ENCODE data around the gene RXFP1. TPM values are rescaled to one million over a fixed set of nuclear protein-coding genes. Genes with fewer than 3 reads are reported as not detected.

RXFP1 gene
- total RNA-seq, 2 donors from 2014 or later, result 0.32 to 0.74 TPM

DNA sequence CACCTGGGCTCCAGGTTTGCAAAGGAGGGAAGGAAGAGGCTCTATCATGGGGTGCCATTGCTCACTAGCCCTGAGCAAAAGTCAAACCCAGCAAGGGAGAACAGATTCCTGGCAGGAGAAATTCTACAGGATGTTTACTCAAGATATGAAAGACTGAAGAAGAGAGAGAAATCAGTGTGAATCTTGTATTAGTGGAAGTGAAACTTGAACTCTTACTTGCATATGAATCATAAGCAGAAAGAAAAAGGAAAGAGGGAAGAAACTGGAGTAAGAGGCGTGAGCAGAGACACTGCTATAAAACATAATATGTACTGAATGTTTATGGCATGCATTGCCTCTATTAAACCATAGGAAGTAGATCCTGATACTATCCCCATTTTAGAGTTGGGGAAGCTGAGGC lies 89.1 kb downstream of the RXFP1 start:
- Histone ChIP-seq H3K36me3 (no peaks in the 10 kb centered on the region), H3K4me3 (no peak overlapping the region), H3K27me3 (replicated peaks; ENCODE audit: insufficient read depth) (no peaks in the 10 kb centered on the region), H3K9me3 (no peaks in the 10 kb centered on the region), H3K27ac (no peak overlapping the region), H3K4me1 (replicated peaks) (no peaks in the 10 kb centered on the region)
- intact Hi-C loops (cut with DNase I), result no loop called here
- TF ChIP-seq POLR2A (IDR thresholded peaks at IDR 0.05), result no peak
- TF ChIP-seq, protein P1, sequence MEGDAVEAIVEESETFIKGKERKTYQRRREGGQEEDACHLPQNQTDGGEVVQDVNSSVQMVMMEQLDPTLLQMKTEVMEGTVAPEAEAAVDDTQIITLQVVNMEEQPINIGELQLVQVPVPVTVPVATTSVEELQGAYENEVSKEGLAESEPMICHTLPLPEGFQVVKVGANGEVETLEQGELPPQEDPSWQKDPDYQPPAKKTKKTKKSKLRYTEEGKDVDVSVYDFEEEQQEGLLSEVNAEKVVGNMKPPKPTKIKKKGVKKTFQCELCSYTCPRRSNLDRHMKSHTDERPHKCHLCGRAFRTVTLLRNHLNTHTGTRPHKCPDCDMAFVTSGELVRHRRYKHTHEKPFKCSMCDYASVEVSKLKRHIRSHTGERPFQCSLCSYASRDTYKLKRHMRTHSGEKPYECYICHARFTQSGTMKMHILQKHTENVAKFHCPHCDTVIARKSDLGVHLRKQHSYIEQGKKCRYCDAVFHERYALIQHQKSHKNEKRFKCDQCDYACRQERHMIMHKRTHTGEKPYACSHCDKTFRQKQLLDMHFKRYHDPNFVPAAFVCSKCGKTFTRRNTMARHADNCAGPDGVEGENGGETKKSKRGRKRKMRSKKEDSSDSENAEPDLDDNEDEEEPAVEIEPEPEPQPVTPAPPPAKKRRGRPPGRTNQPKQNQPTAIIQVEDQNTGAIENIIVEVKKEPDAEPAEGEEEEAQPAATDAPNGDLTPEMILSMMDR (IDR thresholded peaks at IDR 0.05), result no peak
- TF ChIP-seq POLR2AphosphoS5 (IDR thresholded peaks at IDR 0.05), result no peak
- no peak for DNase-seq (ENCODE audit: low spot score)
- WGBS, result 44% methylated on average over 1 of the region's 1 CpG

DNA sequence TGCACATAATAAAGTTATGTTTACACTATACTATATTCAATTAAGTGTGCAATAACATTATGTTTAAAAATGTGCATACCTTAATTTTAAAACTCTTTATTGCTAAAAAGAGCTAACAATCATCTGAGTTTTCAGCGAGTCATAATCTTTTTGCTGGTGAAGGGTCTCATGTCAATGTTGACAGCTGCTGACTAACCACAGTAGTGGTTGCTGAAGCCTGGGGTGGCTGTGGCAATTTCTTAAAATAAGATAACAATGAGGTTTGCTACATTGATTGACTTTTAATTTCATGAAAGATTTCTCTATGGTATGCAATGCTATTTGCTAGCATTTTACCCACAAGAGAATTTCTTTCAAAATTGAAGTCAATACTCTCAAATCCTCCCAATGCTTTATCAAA lies 91.4 kb downstream of the RXFP1 start:
- H3K9me3 ChIP-seq, result no peaks in the 10 kb centered on the region
- no peak overlapping the region for H3K27ac ChIP-seq
- H3K36me3 ChIP-seq, result no peaks in the 10 kb centered on the region
- TF ChIP-seq, protein P1 (IDR thresholded peaks at IDR 0.05), result no peak
- TF ChIP-seq POLR2AphosphoS5 (IDR thresholded peaks at IDR 0.05) (no peak), POLR2A (IDR thresholded peaks at IDR 0.05) (no peak)
- H3K4me3 ChIP-seq, result no peak overlapping the region
- 90% methylated on average over 1 of the region's 1 CpG for WGBS
- no peak for DNase-seq (ENCODE audit: low spot score)
- H3K27me3 ChIP-seq (replicated peaks; ENCODE audit: insufficient read depth), result no peaks in the 10 kb centered on the region
- intact Hi-C loops (cut with DNase I), result no loop called here
- no peaks in the 10 kb centered on the region for H3K4me1 ChIP-seq (replicated peaks)

DNA sequence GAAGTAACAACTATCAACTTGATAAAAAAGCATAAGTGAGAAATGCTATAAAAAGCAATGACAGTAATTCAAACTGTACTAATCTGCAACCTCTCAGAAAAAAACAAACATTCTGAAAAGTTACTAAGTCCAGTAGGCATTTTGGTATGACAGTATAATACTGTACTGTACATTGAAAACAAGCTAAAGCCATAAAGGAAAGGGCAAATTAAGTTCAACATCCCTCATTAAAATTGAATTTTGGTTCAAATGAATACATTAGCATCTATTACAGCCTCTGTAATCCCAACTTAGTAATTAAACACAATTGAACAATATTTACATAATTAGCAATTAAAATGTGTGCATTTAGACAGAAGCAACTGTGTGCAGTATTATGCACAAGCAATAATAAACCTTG lies 96.3 kb downstream of the RXFP1 start:
- no peaks in the 10 kb centered on the region for H3K4me1 ChIP-seq (replicated peaks)
- intact Hi-C loops (cut with DNase I), result no loop called here
- H3K4me3 ChIP-seq, result no peak overlapping the region

DNA sequence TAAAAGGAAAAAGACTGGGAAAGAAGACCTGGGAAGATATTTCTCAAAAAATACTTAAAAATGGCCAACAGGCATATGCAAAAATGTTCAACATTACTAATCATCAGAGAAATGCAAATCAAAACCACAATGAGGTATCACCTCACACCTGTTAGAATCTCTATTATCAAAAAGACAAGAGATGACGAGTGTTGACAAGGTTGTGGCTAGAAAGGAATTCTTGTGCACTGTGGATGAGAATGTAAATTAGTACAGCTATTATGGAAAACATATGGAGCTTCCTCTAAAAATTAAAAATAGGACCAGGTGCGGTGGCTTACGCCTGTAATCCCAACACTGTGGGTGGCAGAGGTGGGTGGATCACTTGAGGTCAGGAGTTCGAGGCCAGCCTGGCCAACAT lies 100.0 kb downstream of the RXFP1 start:
- WGBS, result 83% methylated on average over 4 of the region's 4 CpGs
- Histone ChIP-seq H3K4me3 (no peak overlapping the region), H3K27ac (no peak overlapping the region), H3K27me3 (replicated peaks; ENCODE audit: insufficient read depth) (no peaks in the 10 kb centered on the region), H3K36me3 (no peaks in the 10 kb centered on the region), H3K4me1 (replicated peaks) (no peaks in the 10 kb centered on the region), H3K9me3 (no peaks in the 10 kb centered on the region)
- DNase-seq (ENCODE audit: low spot score), result no peak
- intact Hi-C loops (cut with DNase I), result loop anchor here (10.0 kb wide), 1 partner anchor 627 kb away; no protein-coding TSS in a partner anchor
- TF ChIP-seq, protein P1 (IDR thresholded peaks at IDR 0.05), result no peak
- no peak for TF ChIP-seq POLR2AphosphoS5 (IDR thresholded peaks at IDR 0.05)
- TF ChIP-seq POLR2A (IDR thresholded peaks at IDR 0.05), result no peak

More for the DNA sequence above, 96.3 kb downstream of the RXFP1 start:
- TF ChIP-seq, protein P1 (IDR thresholded peaks at IDR 0.05), result no peak
- TF ChIP-seq POLR2AphosphoS5 (IDR thresholded peaks at IDR 0.05), result no peak
- no peak for TF ChIP-seq POLR2A (IDR thresholded peaks at IDR 0.05)
- H3K36me3 ChIP-seq, result no peaks in the 10 kb centered on the region
- H3K27me3 ChIP-seq (replicated peaks; ENCODE audit: insufficient read depth), result no peaks in the 10 kb centered on the region
- H3K9me3 ChIP-seq, result no peaks in the 10 kb centered on the region
- DNase-seq (ENCODE audit: low spot score), result no peak
- no peak overlapping the region for H3K27ac ChIP-seq

DNA sequence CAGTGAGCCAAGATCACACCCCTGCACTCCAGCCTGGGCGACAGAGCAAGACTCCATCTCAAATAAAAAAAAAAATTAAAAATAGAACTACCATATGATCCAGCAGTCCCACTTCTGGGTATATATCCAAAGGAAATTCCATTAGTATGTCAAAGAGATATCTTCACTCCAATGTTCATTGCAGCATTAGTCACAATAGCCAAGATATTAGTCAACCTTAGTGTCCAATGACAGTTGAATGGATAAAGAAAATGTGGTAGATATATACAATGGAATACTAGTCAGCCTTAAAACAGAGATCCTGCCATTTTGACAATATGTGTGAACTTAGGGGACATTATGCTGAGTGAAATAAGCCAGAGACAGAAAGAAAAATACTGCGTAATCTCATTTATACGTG lies 100.6 kb downstream of the RXFP1 start:
- TF ChIP-seq POLR2AphosphoS5 (IDR thresholded peaks at IDR 0.05), result no peak
- TF ChIP-seq, protein P1 (IDR thresholded peaks at IDR 0.05), result no peak
- no peak for TF ChIP-seq POLR2A (IDR thresholded peaks at IDR 0.05)
- Histone ChIP-seq H3K4me3 (no peak overlapping the region), H3K36me3 (no peaks in the 10 kb centered on the region), H3K27ac (no peak overlapping the region), H3K9me3 (no peaks in the 10 kb centered on the region), H3K4me1 (replicated peaks) (no peaks in the 10 kb centered on the region), H3K27me3 (replicated peaks; ENCODE audit: insufficient read depth) (no peaks in the 10 kb centered on the region)
- intact Hi-C loops (cut with DNase I), result loop anchor here (10.0 kb wide), 1 partner anchor 627 kb away; no protein-coding TSS in a partner anchor
- DNase-seq (ENCODE audit: low spot score), result no peak
- 95% methylated on average over 3 of the region's 3 CpGs for WGBS

All from prostate gland (tissue), 2 donors.